Amniotic stem cell (primary cell): ENCODE data around the gene LIMK2.

Experiments used
- DNase-seq: peaks from one replicate; lab custom pipeline; 2025; lab: John Stamatoyannopoulos, UW

LIMK2 gene

DNA sequence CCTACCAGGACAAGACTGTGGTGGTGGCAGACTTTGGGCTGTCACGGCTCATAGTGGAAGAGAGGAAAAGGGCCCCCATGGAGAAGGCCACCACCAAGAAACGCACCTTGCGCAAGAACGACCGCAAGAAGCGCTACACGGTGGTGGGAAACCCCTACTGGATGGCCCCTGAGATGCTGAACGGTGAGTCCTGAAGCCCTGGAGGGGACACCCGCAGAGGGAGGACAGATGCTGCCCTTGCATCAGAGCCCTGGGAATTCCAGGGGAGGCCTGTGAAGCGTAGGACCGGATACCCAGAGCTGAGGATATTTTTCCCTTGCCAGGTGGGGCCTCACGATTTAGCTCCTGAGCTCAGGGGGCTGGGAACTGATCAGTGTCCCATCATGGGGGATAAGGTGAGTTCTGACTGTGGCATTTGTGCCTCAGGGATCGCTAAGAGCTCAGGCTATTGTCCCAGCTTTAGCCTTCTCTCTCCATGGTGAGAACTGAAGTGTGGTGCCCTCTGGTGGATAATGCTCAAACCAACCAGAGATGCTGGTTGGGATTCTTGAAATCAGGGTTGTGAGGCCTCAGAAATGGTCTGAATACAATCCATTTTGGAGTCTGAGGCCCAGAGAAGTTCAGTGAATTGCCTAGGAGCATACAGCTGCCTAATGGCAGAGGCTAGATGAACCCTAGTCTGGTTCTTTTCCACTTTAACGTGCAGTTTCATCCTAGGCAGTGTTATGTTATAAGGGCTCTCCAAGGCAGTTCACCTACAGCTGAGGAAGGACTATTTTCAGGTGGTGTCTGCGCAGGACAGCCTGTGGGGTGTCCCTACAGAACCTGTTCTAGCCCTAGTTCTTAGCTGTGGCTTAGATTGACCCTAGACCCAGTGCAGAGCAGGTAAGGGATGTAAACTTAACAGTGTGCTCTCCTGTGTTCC, 60.7 kb downstream of the LIMK2 start:
- DNase-seq, result peak; percentile 32

DNA sequence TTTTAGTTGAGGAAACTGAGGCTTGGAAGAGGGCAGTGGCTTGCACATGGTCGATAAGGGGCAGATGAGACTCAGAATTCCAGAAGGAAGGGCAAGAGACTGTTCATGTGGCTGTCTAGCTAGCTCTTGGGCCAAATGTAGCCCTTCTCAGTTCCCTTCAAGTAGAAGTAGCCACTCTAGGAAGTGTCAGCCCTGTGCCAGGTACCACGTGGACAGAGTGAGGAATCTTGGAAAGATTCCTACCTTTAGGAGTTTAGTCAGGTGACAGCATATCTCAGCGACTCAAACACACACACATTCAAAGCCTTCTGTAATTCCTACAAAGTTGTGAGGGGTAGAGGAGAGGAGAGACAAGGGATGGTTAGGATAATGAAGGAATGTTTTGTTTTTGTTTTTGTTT, 61.9 kb downstream of the LIMK2 start:
- no peak for DNase-seq

DNA sequence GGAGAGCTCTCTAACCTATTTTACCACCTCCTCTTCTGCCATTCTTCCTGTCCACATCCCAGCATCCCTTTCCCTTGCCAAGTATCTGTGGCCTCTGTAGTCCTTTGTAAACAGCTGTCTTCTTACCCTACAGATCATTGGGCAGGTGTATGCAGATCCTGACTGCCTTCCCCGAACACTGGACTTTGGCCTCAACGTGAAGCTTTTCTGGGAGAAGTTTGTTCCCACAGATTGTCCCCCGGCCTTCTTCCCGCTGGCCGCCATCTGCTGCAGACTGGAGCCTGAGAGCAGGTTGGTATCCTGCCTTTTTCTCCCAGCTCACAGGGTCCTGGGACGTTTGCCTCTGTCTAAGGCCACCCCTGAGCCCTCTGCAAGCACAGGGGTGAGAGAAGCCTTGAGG, 62.9 kb downstream of the LIMK2 start:
- DNase-seq, result no peak

DNA sequence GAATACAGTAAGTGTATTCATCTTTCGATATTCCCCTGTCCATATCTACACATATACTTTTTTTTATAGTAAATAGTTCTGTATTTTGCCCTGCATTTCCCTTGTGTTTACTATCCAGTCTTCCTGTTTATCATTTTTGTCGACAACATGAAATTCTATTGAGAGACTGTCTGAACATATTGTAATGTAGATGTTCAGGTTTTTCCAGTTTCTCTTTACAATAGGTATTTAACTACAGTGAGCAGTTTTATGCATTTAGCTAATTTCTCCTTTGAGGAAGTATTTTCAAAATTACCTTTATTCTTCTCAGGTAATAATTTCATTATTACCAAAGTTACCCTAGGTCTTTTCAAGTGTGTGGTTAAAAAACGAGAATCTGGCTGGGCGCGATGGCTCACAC, 63.5 kb downstream of the LIMK2 start:
- DNase-seq, result no peak

DNA sequence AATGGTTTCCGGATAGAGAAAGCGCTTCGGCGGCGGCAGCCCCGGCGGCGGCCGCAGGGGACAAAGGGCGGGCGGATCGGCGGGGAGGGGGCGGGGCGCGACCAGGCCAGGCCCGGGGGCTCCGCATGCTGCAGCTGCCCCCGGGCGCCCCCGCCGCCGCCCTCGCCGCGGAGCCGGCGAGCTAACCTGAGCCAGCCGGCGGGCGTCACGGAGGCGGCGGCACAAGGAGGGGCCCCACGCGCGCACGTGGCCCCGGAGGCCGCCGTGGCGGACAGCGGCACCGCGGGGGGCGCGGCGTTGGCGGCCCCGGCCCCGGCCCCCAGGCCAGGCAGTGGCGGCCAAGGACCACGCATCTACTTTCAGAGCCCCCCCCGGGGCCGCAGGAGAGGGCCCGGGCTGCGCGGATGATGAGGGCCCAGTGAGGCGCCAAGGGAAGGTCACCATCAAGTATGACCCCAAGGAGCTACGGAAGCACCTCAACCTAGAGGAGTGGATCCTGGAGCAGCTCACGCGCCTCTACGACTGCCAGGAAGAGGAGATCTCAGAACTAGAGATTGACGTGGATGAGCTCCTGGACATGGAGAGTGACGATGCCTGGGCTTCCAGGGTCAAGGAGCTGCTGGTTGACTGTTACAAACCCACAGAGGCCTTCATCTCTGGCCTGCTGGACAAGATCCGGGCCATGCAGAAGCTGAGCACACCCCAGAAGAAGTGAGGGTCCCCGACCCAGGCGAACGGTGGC, 64.5 kb downstream of the LIMK2 start:
- no peak for DNase-seq

DNA sequence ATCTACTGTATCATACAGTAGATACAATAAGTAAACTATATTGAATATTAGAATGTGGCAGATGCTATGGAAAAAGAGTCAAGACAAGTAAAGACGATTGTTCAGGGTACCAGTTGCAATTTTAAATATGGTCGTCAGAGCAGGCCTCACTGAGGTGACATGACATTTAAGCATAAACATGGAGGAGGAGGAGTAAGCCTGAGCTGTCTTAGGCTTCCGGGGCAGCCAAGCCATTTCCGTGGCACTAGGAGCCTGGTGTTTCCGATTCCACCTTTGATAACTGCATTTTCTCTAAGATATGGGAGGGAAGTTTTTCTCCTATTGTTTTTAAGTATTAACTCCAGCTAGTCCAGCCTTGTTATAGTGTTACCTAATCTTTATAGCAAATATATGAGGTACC, 65.6 kb downstream of the LIMK2 start:
- no peak for DNase-seq

DNA sequence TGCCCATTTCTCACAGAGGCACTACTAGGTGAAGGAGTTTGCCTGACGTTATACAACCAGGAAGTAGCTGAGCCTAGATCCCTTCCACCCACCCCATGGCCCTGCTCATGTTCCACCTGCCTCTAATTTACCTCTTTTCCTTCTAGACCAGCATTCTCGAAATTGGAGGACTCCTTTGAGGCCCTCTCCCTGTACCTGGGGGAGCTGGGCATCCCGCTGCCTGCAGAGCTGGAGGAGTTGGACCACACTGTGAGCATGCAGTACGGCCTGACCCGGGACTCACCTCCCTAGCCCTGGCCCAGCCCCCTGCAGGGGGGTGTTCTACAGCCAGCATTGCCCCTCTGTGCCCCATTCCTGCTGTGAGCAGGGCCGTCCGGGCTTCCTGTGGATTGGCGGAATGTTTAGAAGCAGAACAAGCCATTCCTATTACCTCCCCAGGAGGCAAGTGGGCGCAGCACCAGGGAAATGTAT, 66.1 kb downstream of the LIMK2 start:
- no peak for DNase-seq

DNA sequence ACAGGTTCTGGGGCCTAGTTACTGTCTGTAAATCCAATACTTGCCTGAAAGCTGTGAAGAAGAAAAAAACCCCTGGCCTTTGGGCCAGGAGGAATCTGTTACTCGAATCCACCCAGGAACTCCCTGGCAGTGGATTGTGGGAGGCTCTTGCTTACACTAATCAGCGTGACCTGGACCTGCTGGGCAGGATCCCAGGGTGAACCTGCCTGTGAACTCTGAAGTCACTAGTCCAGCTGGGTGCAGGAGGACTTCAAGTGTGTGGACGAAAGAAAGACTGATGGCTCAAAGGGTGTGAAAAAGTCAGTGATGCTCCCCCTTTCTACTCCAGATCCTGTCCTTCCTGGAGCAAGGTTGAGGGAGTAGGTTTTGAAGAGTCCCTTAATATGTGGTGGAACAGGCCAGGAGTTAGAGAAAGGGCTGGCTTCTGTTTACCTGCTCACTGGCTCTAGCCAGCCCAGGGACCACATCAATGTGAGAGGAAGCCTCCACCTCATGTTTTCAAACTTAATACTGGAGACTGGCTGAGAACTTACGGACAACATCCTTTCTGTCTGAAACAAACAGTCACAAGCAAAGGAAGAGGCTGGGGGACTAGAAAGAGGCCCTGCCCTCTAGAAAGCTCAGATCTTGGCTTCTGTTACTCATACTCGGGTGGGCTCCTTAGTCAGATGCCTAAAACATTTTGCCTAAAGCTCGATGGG, 66.7 kb downstream of the LIMK2 start:
- no peak for DNase-seq

DNA sequence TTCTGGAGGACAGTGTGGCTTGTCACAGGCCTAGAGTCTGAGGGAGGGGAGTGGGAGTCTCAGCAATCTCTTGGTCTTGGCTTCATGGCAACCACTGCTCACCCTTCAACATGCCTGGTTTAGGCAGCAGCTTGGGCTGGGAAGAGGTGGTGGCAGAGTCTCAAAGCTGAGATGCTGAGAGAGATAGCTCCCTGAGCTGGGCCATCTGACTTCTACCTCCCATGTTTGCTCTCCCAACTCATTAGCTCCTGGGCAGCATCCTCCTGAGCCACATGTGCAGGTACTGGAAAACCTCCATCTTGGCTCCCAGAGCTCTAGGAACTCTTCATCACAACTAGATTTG, 67.2 kb downstream of the LIMK2 start:
- DNase-seq, result no peak

DNA sequence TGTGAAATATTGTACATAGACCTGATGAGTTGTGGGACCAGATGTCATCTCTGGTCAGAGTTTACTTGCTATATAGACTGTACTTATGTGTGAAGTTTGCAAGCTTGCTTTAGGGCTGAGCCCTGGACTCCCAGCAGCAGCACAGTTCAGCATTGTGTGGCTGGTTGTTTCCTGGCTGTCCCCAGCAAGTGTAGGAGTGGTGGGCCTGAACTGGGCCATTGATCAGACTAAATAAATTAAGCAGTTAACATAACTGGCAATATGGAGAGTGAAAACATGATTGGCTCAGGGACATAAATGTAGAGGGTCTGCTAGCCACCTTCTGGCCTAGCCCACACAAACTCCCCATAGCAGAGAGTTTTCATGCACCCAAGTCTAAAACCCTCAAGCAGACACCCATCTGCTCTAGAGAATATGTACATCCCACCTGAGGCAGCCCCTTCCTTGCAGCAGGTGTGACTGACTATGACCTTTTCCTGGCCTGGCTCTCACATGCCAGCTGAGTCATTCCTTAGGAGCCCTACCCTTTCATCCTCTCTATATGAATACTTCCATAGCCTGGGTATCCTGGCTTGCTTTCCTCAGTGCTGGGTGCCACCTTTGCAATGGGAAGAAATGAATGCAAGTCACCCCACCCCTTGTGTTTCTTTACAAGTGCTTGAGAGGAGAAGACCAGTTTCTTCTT, 67.9 kb downstream of the LIMK2 start:
- no peak for DNase-seq

DNA sequence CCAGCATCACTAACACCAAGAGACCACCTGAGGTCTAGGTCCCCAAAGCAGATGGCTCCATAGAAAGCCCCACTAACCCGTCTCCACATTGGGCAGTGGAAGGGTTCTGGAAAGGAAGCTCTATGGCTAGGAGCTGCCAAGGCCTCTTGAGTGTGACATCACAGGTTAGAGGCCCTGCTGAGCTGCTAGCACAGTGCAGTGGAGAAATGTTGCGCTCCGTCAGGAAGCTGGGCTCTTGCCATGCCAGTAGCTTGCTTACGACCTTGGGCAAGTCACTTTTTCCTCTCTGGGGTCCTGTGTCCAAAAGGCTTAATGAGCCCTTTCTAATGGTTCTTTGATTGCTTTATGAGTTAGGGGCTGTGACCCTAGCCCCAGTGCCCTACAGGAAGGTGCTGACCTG, 69.6 kb downstream of the LIMK2 start:
- no peak for DNase-seq

DNA sequence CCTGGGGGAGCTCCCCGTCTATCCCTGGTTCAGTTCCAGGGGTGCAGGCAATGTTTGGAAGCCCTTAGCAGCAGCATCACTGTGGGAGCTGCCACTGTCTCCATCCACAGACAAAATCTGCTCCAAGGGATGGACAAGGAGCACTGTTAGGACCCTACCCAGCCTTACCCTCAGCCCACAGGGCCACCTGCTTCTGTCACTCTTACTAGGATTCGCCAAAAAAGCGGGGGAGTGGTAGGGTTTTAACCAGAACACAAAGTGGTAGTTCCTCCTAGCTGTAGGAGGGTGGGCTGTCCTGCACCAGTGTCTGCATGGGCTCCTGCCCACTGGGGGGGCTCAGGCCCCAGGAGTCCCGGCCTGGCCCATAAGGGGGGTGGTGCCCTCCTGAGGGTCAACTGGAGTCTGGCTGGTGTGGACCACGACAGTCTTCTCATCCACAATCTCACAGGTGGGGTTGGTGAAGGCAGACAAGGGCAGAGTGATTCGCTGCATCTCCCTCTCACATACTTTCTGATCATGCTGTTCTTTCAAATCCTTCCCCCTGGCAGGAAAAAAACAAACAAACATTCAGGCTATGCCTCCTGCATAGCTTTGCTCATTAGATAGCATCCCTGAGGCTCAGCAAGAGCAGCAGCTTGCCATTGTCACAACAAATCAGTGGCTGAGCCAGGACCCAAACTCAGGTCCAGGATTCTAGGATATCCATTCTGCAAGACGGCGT, 70.8 kb downstream of the LIMK2 start:
- no peak for DNase-seq

DNA sequence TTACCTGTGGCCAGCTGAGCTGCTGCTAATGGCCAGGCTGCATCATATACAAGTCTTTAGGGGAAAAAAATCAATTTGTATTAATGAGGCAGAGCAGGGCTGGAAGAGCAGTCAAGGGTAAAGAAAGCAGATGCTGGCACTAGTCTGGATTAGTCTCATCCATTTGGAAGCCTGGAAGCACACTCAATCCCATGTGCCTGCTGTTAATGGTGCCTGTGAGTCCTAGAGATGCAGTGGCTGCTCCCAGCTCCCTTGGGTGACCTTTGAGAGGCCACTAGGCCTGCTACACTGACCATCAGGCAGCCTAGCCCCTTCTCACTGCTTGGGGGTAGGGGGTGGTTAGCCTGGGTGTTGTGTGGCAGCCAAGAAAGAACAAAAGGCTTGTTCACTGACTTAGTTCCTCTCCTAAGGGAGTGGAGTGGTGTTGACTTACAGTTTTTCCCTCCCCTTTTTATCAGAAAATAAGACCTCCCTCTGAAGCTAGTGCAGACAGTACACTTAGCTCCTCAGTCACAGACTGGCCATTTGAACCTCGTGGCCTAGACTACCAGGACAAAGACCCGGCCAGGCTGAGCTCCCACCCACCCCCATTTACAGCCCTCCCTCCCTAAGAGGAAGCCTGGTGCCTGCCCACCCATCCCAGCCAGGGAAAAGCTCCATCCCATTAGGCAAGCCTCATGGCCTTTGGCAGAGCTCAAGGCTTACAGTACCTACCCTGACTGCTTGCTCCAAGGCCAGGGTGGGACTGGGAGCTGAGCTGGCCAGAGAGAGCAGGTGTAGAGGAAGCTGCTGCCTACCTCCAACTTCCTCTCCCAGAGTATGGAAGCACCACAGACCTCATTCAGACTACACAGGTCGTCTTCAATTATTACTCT, 72.4 kb downstream of the LIMK2 start:
- no peak for DNase-seq

DNA sequence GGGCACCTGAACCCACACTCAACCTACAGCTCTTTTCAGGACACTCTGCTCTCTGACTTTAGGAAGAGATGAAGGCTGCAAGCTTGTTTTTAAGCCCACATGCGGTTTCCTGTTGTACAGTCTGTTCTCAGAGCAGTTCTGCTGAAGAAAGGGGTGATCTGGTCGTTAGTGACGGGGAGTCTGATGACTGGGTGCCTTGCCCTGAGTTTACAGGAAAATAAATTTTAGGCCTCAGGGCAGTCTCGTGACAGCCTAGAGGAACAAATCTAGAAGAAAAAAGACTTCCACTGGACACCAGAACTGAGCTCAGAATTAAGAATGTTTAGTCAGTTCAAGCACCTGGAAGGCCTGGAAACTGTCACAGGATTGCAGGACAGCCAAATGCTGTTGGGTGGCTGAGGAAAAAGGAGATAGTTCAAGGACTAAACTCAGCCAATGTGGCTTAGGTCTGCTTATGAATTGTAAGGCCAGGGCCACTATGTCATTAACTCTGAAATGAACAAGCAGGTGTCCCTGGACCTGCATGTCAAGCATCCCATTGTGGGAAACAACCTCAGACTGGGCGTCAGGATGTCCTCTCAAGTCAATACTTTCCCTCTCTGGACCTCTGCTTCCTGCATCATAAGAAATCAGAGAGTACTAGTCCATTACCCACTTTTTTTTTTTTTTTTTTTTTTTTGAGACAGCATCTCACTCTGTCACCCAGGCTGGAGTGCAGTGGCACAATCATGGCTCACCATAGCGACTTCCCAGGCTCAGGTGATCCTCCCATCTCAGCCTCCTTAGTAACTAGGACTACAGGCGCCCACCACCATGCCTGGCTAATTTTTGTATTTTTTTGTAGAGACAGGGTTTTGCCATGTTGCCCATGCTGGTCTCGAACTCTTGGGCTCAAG, 74.5 kb downstream of the LIMK2 start:
- no peak for DNase-seq

DNA sequence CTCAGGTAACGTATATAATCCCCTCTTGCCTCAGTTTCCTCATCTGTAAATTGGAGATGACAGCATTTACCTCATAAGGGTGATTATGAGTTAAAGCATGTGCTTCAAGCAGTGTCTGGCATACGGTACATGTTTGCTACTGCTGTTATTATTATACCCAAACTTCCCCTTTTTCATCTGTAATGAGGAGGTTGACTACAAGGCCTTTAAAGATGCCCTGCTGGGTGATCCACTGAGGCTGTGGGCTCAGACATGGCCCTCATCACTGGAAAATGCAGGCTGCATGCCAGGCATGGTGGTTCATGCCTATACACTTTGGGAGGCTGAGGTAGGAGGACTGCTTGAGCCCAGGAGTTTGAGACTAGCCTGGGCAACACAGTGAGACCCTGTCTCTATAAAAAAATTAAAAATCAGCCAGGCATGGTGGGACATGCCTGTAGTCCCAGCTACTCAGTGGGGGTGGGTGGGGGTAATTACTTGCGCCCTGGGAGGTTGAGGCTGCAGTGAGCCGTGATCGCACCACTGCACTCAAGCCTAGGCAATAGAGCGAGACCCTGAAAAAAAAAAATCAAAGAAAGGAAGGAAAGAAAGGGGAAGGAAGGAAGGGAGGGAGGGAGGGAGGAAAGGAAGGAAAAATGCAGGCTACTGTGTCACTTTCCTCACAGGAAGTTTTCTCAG, 75.9 kb downstream of the LIMK2 start:
- DNase-seq, result no peak

DNA sequence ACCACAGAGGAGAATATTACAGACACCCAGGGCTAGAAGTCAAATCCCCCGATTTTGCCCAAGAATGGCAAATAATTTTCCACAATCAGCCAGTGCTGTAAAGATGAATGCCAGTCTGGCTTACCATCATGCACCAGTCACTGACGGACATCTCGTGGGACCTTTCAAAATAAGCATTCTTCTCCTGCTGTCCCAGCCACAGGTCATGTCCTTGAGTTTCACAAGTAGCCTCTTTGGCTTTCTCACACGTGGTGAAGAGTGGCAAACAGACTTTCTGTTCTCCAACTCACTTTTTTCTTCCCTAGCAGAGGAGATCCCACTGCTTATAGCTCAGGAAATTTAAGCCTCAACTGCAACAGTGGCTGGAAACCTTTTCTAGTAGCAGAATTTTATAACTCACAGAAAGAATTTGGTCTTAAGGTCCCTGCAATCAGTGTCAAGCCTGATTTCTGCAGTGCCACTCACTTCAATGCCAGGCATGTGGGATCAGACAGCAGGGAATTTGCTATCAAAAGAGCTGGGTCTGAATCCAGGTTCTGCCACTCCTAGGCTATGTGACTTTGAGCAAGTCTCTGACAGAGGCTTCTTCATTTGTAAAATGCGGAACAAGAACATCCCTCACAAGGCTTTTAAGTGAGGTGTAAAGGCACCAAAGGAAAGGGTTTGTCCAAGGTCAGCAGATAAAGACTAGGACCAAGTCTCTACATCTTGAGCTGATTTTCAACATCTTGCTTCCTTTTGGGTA, 76.6 kb downstream of the LIMK2 start:
- DNase-seq, result no peak

DNA sequence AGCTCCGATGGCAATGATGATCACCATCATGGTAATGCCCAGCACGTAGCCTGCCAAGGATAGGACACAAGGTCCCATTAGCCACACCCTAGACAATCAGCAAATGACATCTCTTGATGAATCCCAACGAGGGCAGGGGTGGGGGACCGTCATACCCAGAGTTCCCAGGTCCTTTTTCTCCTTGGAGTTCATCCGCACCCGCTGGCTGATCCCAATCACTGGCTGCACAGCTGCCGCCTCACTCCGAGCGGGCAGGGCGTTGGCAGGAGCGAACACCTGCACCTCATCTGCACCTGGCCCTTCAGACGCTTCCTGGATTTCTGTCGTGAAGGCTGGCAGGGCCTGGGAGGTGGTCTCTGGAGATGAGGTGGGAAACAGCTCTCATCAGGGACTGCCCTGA, 77.2 kb downstream of the LIMK2 start:
- DNase-seq, result no peak
